ENCODE measurements around the gene CDC42EP5. TPM values are rescaled to one million over a fixed set of nuclear protein-coding genes. Genes with fewer than 3 reads are reported as not detected.
"Not testable (repeated sequence)": the region's sequence is repeated elsewhere in the genome, so short reads cannot be mapped to it uniquely, and the experiment has no call there.

The CDC42EP5 gene, protein sequence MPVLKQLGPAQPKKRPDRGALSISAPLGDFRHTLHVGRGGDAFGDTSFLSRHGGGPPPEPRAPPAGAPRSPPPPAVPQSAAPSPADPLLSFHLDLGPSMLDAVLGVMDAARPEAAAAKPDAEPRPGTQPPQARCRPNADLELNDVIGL
- total RNA-seq: 24.5 TPM

DNA sequence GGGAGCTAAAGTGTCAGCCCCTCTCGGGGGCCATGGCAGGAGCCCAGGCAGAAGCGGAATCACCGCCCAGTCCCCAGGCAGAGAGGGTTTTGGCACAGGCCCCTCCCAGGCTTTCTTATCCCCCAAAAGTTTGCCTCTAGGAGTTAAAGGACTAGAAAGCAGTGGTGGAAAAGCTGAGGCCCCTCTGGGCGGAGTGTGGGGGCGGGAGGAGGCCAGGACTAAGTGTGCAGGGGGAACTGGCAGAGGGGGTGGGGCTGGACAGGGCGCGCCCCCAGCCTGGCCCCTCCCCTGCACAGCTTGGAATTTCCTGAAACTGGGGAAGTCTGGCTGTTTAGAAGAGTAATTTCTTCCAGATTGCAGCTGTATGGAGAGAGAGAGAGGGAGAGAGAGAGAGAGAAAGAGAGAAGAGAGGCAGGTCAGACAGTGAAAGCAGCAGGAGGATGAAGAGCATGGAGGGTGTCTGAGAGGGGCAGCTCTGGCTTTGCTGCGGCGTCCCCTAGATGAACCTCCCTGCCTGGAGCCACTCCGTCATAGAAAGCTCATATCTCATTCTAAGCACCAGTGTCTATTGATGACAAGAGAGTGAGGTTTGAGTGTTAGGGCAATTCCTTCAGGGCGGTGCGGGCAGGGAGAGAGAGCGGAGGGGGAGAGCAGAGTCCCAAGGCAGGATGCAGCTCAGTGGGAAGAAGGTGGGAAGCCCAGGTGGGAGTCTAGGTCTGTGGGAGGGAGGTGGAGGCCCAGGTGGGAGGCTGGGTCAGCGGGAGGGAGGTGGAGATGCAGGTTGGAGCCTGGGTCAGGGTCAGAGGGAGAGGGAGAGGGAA lies at the start of gene CDC42EP5:
Gene CDC42EP5, minus strand, starts transcription at position 226 of the 821 bp plus-strand sequence. CDS start 7,749 bp downstream, outside the sequence.
- peak; percentile 95 for DNase-seq

DNA sequence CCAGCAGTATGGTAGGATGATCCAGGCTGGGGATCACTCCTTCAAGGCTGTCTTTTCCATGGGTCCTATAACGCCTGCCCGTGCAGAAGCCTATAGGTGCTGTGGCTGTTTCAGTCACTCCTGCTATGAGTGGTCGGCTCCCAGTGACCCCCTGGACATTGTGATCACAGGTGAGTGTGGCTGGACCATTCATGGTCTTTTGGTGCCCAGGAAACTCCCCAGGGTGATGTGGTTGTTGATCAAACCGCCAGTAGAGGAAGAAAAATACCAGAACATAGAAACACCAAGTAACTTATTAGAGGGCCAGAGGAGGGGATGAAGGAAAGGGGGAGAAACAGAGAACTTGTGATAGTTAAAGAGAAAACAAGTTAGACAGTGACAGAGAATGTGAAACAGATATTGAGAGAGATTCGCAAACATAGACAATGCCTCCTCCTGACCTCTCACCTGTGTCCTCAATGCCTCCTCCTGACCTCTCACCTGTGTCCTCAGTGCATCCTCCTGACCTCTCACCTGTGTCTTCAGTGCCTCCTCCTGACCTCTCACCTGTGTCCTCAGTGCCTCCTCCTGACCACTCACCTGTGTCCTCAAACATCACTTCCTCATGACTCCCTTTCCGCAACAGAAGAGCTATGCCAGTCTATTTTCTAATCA lies 48.9 kb upstream of the CDC42EP5 start:
- DNase-seq: no peak

DNA sequence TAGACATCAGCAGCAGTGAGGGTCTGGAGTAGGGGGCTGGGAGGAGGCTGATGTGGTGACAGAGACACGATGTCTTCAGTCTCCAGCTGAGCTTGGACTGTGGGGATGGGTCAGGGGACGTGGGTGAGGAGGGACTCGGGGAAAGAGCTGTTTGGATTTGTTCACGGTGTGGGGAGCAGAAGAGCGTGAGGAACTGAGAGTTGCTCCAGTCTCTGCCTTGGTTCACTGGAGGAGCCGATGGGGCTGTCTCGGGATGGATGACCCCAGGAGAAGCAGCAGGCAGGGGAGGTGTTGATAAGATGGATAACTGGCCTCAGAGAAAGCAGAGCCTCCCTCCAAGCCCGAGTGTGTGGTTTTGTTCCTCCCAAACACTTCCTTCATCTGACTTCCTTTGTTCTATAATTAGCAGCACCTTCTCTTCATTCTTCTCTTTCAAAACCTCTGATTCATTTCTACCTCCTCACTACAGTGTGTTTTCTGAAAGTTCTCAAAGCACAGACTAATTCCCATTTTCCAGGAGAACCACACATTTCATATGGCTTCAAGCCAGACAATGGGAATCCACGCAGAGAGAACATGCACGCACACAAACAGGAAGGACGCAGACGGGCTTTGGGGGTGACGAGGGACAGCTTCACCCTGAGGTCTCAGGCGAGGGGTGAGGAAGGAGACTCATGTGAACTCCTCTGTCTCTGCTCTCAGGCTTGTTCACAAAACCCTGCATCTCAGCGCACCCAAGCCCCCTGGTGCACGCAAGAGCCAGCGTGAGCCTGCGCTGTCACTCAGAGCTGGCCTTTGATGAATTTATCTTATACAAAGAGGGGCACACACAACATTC lies 48.1 kb upstream of the CDC42EP5 start:
- DNase-seq: no peak

DNA sequence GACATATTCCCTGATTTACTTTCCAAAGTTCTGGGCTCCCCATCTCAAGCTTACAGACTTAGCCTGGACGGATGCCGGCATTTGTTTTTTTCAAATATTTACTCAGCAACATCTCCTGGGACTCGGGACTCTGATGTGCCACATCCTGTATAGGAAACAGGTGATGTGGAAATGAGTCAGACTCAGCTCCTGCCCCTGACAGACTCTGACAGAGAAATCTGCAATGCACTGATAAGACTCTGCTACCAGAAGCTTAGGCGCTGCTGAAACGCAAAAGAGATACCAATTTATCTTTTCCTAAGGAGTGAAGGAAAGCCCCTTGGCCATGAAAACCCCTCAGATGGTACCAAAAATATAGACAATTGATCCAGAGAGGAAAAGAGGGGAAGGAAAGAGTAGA lies 45.7 kb upstream of the CDC42EP5 start:
- DNase-seq: no peak

DNA sequence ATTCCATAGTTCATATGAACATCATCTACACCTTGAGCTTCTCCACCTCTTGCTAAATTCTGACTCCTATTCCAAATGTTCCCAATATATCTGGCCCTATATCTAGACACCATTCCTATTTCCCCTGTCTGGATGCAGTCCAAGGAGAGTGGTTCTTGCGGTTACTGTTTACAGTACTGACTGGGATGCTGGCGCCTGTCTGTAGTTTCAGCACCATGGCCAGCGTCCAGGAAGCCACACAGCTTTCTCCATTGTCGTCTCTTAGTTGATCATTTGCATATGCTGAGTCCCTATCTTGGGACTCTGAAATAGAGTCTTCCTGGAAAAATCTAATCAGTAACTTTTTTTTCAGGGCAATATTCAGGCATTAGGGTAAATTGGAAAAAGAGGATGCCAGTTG lies 44.4 kb upstream of the CDC42EP5 start:
- DNase-seq: peak; percentile 79

DNA sequence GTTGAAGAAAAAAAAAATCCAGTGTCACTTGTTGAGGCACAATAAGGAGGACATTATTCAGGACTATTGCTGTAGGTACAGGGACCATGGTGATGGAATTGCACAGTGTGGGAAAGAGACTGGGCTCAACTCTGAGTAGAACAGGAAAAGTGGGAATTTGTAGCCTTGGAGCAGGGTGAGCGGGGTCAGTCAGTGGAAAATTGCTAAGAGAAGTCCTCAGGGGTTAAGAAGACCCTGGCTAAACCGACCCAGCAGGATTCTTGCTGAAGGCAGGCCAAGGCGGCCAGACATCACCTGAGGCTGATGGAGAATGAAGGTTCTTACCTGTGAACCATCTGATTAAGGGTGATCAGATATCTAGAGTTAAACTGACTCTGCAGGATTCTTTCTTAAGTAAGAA lies 42.1 kb upstream of the CDC42EP5 start:
- no peak for DNase-seq

DNA sequence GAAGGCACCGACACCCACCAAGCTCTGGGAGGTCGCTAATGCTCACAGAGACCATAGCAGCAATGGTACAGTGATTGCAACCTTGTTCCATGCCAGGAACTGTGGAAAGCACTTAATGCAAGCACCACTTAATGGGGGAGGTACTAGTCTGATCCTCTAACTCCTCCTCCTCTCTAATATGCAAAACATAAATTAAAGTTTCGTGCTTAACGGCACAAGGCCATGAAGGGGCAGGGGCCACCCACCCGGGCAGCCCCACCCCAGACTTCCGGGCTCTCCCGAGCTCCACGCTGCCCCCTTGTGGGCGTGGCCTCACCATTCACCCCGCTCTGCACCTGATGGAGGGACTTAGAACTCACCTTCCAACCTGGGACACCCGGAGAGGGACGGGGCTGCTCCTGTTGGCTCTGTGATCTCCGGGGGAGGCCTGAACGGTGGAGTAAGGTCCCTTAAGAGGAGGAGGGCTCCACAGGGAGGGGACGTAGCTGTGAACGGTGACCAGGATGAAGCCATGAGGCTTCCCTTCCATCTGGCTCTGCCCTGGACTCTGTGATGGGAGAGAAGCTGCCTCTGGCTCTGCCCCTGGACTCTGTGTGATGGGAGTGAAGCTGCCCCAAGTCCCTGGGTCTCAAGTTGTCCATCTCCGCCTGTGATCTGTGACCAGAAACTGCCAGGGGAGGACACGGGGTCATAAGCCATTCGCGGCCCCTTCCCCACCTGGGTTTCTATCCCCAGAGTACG lies 36.3 kb upstream of the CDC42EP5 start:
- DNase-seq: not testable (repeated sequence)

DNA sequence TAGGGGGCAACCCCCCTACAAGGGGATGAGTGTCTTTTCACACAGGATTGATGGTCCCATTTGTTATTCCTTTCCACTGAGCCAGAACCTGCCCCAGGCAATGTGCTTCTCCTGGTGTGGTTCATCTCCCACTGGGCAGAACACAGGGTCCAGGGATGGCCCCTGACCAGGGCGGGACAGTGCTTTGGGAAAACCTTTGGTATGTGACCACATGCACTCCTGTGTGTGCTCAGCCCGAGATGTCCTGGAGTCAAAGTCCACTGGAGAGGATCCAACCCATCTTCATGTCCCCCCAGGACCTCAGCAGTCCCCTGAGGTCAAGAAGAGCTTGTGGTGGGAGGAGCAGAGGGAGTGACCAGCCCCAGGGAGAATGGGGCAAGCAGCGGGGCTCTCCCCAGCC lies 35.4 kb upstream of the CDC42EP5 start:
- not testable (repeated sequence) for DNase-seq

DNA sequence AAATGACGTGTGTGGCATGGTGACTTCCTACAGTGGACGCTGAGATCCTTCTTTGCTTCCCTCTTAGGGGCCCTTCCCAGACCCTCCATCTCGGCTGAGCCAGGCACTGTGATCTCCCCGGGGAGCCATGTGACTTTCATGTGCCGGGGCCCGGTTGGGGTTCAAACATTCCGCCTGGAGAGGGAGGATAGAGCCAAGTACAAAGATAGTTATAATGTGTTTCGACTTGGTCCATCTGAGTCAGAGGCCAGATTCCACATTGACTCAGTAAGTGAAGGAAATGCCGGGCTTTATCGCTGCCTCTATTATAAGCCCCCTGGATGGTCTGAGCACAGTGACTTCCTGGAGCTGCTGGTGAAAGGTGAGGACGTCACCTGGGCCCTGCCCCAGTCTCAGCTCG lies 34.7 kb upstream of the CDC42EP5 start:
- DNase-seq: no peak

DNA sequence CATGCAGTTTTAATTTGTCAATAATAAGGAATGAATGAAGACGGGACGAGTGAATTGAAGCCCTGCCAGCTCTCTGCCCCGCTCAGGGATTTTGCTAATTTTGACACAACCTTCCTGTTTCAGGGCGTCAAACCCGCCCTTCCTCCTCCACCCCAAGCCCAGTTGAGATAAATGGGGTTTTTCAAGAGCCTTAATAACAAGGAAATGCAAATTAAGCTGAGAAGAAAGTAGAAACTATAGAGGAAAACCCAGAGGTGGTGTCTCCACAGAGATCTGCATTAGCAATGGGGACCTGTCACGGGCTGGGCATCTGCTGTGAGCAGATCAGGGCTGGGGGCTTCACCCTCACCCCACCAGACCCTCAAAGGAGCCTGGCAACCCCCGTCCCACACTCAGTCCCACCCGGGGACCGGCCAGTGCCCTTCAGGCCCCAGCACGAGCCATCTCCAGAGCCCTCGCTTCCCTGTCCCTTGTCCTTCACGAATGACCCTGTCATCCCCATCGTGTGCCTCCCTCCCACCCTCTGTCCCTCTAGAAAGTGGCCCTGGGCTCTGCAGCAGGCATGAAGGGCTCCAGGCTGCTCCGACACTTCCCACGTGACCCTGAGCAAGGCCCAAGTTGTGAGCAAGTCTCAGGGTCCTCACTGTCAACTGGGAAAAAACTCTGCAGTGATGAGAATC lies 34.1 kb upstream of the CDC42EP5 start:
- not testable (repeated sequence) for DNase-seq

DNA sequence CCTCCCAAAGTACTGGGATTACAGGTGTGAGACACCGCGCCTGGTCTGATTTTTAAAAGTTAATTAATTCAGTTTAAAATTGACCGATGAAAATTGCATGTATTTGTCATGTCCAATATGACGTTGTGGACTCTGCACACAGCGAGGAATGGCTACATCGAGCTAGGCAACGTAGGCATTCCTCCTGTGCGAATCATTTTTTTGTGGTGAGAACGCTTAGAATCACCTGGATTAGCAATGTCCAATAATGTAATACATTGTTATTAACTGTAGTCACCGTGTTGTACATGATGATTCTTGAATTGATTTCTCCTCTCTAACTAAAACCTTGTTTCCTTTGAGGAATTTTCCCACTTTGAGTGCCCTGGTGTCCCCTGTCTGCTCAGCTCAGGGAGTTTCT lies 33.0 kb upstream of the CDC42EP5 start:
- DNase-seq: no peak

DNA sequence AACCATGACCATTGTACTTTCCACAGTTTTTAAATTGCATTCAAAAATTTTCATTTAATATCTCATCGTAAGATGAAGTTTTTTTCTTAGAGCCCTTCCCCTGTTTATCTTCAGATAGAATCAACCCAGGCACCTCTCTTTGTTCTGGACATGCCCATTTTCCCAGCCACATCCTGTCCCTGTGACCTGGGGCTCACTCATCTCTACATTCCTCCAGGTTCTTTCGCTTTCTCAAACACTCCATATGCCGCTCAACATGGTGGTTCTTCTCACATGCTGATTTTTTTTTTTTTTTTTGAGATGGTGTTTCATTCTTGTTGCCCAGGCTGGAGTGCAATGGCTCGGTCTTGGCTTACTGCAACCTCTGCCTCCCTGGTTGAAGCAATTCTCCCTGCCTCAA lies 32.4 kb upstream of the CDC42EP5 start:
- not testable (repeated sequence) for DNase-seq

DNA sequence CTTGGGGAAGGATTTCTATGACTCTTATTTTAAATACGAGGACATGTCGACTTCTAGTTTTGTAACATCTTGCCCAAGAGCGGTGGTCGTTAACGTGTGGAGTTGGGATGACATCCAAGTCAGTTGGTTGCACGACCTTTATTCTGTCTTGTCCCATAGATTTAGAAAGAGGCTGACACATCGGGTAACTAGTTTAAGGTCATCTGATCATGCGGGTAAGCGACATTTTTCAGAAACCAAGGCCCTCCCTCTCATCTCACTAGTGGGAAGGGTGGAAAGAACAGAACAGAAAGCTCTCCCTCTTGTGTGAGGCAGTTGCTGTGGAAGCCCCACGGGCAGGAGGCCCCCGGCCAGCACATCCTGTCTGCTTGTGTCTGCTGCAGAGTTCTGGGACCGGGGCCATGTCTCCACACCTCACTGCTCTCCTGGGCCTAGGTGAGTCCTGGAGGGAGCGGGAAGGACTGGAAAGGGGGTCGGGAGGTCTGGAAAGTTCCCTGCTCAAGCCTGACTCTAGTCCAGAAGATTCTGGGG lies 29.5 kb upstream of the CDC42EP5 start, which contains the start of gene LAIR2:
Gene LAIR2, plus strand, starts transcription at position 314 of the 531 bp plus-strand sequence. Its CDS starts 88 bp downstream, at position 402.
- no peak for DNase-seq

DNA sequence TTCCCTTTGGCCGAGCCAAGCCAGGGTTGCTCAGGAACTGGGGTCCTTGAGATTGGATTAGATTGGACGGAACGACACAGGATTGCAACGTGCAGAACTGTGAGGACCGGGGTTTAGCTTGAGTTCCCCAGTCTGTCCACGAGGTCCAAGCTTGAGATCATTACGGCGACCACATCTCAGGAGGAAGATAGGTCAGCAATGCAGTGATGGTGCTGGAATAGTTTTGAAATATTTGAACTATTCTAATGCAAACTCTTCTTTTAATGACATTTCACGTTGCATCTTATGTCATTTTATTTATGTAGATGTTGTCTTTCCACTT lies 25.3 kb upstream of the CDC42EP5 start:
- not testable (repeated sequence) for DNase-seq

DNA sequence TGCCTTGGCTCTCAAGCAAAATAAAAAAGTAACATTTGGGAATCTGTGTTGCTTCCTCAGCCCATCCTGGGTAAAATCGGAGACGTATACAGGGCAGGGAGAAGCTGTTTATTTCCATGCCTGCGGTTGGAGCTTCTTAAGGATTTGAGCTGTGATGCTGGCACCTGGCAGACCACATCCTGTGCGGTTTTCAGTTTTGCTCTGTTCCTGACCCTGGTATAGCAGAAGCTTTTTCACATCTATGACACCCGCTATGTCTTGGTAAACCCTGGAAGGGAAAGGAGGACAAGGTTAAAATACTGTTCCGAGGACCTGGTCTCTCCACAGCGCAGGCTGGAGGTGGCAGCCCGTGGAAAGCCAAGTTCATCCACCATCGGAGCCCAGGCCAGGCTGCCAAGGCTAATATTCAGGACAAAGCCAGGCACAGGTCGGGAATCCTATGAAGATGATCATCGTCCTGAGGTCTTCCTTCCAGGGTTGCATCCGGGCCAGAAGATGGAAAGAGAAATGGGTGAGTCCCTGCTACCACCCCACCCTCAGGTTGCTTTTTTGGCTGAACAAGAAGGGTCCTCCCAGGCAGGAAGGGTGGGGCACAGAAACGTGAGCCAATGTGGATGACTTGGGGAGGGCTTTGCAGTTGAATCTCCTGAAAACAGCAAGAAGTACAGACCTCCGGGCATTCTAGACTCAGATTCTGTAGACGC lies 24.8 kb upstream of the CDC42EP5 start:
- not testable (repeated sequence) for DNase-seq

DNA sequence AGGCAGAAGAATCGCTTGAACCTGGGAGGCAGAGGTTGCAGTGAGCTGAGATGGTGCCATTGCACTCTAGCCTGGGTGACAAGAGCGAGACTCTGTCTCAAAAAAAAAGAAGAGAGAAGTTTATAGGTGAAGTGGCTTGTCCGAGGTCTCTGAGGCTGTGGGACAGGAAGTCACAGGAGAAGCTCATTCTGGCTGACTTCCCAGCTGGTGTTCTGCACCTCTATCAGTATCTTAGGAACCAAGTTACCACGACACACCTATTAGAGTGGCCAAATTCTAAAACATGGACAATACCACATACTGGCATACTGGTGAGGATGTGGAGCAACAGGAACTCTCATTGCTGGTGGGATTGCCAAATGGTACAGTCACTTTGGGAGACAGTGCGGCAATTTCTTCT lies 22.2 kb upstream of the CDC42EP5 start:
- not testable (repeated sequence) for DNase-seq

DNA sequence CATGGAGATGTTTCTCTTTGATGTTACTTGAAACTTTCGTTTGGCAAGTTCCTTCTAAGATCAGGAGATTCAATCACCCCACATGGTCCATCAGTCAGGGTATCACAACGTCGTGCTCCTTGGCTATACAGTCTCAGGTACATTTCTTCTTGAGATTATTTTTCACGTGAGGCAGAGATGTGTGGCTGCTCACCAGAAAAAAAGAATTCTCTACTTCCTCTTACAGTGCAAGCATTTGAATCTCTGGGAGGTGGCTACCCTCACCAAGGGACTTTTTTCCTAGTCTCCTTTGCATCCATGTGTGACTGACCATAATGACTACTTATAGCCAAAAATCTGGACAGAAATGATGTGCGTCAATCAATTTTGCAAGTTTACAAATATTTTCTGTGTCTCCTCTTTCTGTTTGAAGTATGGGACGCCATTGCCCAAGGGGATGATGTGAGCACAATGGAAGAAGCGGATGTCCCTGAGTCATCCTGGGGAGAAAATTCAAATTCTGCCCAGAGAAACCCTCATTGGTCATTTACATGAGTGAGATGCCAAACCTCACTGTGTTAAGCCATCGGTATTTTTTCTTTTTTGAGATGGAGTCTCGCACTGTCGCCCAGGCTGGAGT lies 21.0 kb upstream of the CDC42EP5 start:
- DNase-seq: no peak

DNA sequence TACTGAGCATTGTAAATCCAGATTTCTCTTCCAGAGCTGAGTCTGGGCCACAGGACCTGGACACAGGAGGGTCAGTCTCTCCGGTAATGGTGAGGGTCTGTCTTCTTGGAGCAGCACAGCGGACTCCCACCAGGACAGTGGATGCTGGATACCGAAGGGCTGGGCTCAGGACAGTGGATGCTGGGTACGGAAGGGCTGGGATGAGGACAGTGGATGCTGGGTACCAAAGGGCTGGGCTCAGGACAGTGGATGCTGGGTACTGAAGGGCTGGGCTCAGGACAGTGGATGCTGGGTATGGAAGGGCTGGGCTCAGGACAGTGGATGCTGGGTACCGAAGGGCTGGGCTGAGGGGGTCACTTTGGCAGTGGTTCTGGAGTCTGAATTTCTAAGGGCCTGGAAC lies 20.0 kb upstream of the CDC42EP5 start:
- not testable (repeated sequence) for DNase-seq

DNA sequence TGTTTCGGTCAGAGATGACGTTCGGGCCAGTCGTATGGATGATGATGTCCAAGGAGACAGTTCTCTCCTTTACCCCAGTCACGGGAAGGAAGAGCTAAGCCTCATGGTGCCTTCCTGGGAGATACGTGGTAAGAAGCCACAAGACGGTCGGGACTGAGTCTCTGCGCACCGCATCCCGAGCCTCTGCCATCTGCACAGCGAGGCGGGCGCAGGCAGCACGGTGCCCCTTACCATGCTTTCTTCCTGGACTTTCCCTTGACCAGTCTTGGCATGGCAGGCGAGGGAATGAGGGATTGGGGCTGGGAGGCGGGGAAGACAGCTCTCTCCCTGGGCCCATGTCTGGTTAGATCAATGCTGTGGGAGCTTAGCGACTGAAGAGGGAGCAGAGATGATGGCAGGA lies 19.5 kb upstream of the CDC42EP5 start:
- no peak for DNase-seq

DNA sequence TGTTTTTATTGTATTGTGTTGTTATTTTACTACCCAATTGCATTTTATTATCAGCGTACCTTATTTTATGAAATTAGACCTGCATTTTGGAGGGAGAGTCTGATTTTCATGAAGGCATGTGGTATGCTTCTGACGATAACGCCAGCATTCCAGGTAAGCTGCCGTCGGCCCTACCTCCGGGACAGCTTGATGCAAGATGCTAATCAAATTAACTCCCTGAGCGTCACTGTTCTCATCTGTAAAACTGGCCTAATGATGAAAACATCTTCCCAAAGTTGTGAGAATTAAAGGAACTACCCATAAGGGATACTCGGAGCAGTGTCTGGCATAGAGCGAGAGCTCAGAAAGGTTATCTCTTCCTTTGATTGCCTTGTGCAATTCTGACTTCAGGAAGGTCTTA lies 16.7 kb upstream of the CDC42EP5 start:
- DNase-seq: no peak
